SU-DHL-6 (cell line): ENCODE data around the gene PLCD1.

ENCODE experiments used
- H2AFZ ChIP-seq: fragments of 200-600 bp; sonication (generic); 2 replicates; pipeline ENCODE4 v1.6.1; 2014; ENCODE audit warnings: low read depth, mild to moderate bottlenecking, moderate library complexity, mixed read lengths, antibody characterized with exemption, low read length; ENCODE audit not compliant: severe bottlenecking
- H3F3A ChIP-seq: fragments of 200-600 bp; shearing (Covaris generic); 2 replicates; pipeline ENCODE4 v1.6.0; 2016; ENCODE audit warnings: antibody characterized with exemption, mild to moderate bottlenecking; ENCODE audit not compliant: insufficient read depth
- H3K27ac ChIP-seq: fragments of 200-600 bp; sonication (generic); 2 replicates; pipeline ENCODE4 v1.5.1; 2016; ENCODE audit warnings: low read depth, mild to moderate bottlenecking, low read length, moderate library complexity, mixed read lengths
- H3K27me3 ChIP-seq: fragments of 200-600 bp; sonication (generic), shearing (Covaris generic); 2 replicates; pipeline ENCODE4 v1.6.0; 2014; ENCODE audit warnings: mild to moderate bottlenecking, low read length
- H3K36me3 ChIP-seq: fragments of 200-600 bp; sonication (generic); 2 replicates; pipeline ENCODE4 v1.6.1; 2014; ENCODE audit warnings: mild to moderate bottlenecking, low read length, mixed read lengths
- H3K4me2 ChIP-seq: fragments of 300-600, 200-600 bp; shearing (Covaris generic), sonication (generic); 2 replicates; pipeline ENCODE4 v1.6.0; 2014; ENCODE audit warnings: low read length, low read depth, mild to moderate bottlenecking; ENCODE audit not compliant: poor library complexity, severe bottlenecking
- H3K4me3 ChIP-seq: fragments of 200-600 bp; sonication (generic); 2 replicates; pipeline ENCODE4 v1.5.1; 2014; ENCODE audit warnings: antibody characterized with exemption, low read length, mild to moderate bottlenecking, mixed read lengths; ENCODE audit not compliant: insufficient read depth, poor library complexity, severe bottlenecking
- H3K79me2 ChIP-seq: fragments of 200-600 bp; sonication (generic); 2 replicates; pipeline ENCODE4 v1.6.1; 2014; ENCODE audit warnings: mild to moderate bottlenecking, low read length, moderate library complexity; ENCODE audit not compliant: insufficient read depth
- H3K9ac ChIP-seq: fragments of 200-600 bp; sonication (generic); 2 replicates; pipeline ENCODE4 v1.7.0; 2014; ENCODE audit warnings: mild to moderate bottlenecking, low read length
- H3K9me2 ChIP-seq: fragments of 200-600 bp; sonication (generic); replicated peaks from 2 replicates; pipeline ENCODE4 v1.6.1; 2014; ENCODE audit warnings: low read length; ENCODE audit not compliant: insufficient read depth
- H3K9me3 ChIP-seq: fragments of 200-600 bp; sonication (generic); 2 replicates; pipeline ENCODE4 v1.6.1; 2014; ENCODE audit warnings: low read length, mixed read lengths; ENCODE audit not compliant: insufficient read depth
- H4K20me1 ChIP-seq: fragments of 200-600 bp; sonication (generic); 2 replicates; pipeline ENCODE4 v1.6.1; 2014; ENCODE audit warnings: low read depth, mild to moderate bottlenecking, antibody characterized with exemption, low read length, moderate library complexity, mixed read lengths
- CTCF ChIP-seq: fragments of 200-600 bp; sonication (generic); IDR thresholded peaks from one replicate; pipeline ENCODE4 v1.5.1; 2017; ENCODE audit warnings: antibody characterized with exemption, mild to moderate bottlenecking, low read length, moderate library complexity; ENCODE audit not compliant: insufficient read depth, poor library complexity, severe bottlenecking
- EZH2phosphoT487 ChIP-seq: fragments of 200-600 bp; sonication (generic), shearing (Covaris generic); conservative IDR thresholded peaks from 2 replicates; pipeline ENCODE4 v1.6.1; 2018; ENCODE audit warnings: mild to moderate bottlenecking, antibody characterized with exemption, low read length, moderate library complexity, mixed read lengths

PLCD1 gene

GRCh38 chr3:37985637-37986320 lies 43.7 kb downstream of the PLCD1 start:
- Histone ChIP-seq H3K36me3 (no peaks in the 10 kb centered on the region), H3K79me2 (no peaks in the 10 kb centered on the region), H3K9me3 (no peaks in the 10 kb centered on the region), H4K20me1 (no peaks in the 10 kb centered on the region), H3F3A (no peaks in the 10 kb centered on the region), H3K9ac (no peak overlapping the region), H3K4me2 (no peak overlapping the region), H3K9me2 (no peaks in the 10 kb centered on the region), H3K27me3 (no peaks in the 10 kb centered on the region), H3K4me3 (no peak overlapping the region), H2AFZ (no peak overlapping the region), H3K27ac (no peak overlapping the region)
- TF ChIP-seq EZH2phosphoT487, result no peak
- no peak for TF ChIP-seq CTCF

GRCh38 chr3:37984596-37984995 lies 44.8 kb downstream of the PLCD1 start:
- Histone ChIP-seq H3K9ac (no peak overlapping the region), H3K4me2 (no peak overlapping the region), H3K36me3 (no peaks in the 10 kb centered on the region), H3K4me3 (no peak overlapping the region), H3K9me2 (no peaks in the 10 kb centered on the region), H3K27ac (no peak overlapping the region), H3K79me2 (no peaks in the 10 kb centered on the region), H3K27me3 (no peaks in the 10 kb centered on the region), H4K20me1 (no peaks in the 10 kb centered on the region), H2AFZ (no peak overlapping the region), H3K9me3 (no peaks in the 10 kb centered on the region), H3F3A (no peaks in the 10 kb centered on the region)
- no peak for TF ChIP-seq EZH2phosphoT487
- no peak for TF ChIP-seq CTCF

- Histone ChIP-seq H3K9ac (no peak overlapping the region), H3F3A (no peaks in the 10 kb centered on the region), H3K36me3 (no peaks in the 10 kb centered on the region), H3K27ac (no peak overlapping the region), H3K79me2 (no peaks in the 10 kb centered on the region), H3K27me3 (no peaks in the 10 kb centered on the region), H3K4me2 (no peak overlapping the region), H3K9me3 (no peaks in the 10 kb centered on the region), H2AFZ (no peak overlapping the region), H3K9me2 (no peaks in the 10 kb centered on the region), H4K20me1 (no peaks in the 10 kb centered on the region), H3K4me3 (no peak overlapping the region)
- TF ChIP-seq CTCF (no peak), EZH2phosphoT487 (no peak)
These were observed 45.4 kb downstream of the PLCD1 start for GRCh38 chr3:37984051-37984450.
